Gastrocnemius medialis (tissue), 4 donors: Measurements from ENCODE around the gene STN1. TPM values are rescaled to one million over a fixed set of nuclear protein-coding genes. Genes with fewer than 3 reads are reported as not detected.

Experiments
- ATAC-seq, 2 donors: fragments of 150-250 bp; one replicate each; pipeline ENCODE4 v1.9.1; 2016
- DNase-seq, 2 donors: peaks; one replicate each; pipeline ENCODE4 v3.0.0-alpha.2; 2019
- H3K27ac ChIP-seq, 4 donors: fragments of 200-600 bp; sonication (generic); 1 replicate in 1 of 4; 2 replicates in 3 of 4; pipeline ENCODE4 v1.5.1; 2016 to 2018; ENCODE audit warnings: mild to moderate bottlenecking in 2 of 4, moderate library complexity in 1 of 4
- H3K27me3 ChIP-seq, 3 donors: fragments of 200-600 bp; sonication (generic) in 2 of 3; 1 replicate in 1 of 3; 2 replicates in 2 of 3; pipeline versions ENCODE4 v1.5.1 to v1.6.0; 2016 to 2019; ENCODE audit warnings: mild to moderate bottlenecking in 1 of 3, moderate library complexity in 1 of 3
- H3K36me3 ChIP-seq, 2 donors: fragments of 200-600 bp; sonication (generic) in 1 of 2; one replicate each; pipeline ENCODE4 v1.5.1; 2017 to 2018
- H3K4me1 ChIP-seq, 2 donors: fragments of 200-600 bp; sonication (generic) in 1 of 2; one replicate each; pipeline ENCODE4 v1.5.1; 2016 to 2017; ENCODE audit warnings: mild to moderate bottlenecking in 2 of 2
- H3K4me3 ChIP-seq, 4 donors: fragments of 200-600 bp; sonication (generic) in 3 of 4; 1 replicate in 1 of 4; 2 replicates in 3 of 4; pipeline ENCODE4 v1.5.1; 2016 to 2019; ENCODE audit warnings: mild to moderate bottlenecking in 2 of 4
- H3K9me3 ChIP-seq, 3 donors: fragments of 200-600 bp; sonication (generic) in 2 of 3; 1 replicate in 1 of 3; 2 replicates in 2 of 3; pipeline ENCODE4 v1.5.1; 2016 to 2019
- CTCF ChIP-seq, 5 experiments: fragments of 450-650 bp in 3 of 5; fragments of 200-600 bp in 2 of 5; sonication (generic) in 2 of 5; IDR thresholded peaks in 4 of 5; conservative IDR thresholded peaks in 1 of 5; 1 replicate in 4 of 5; 2 replicates in 1 of 5; pipeline ENCODE4 v1.5.1; 2016 to 2019; ENCODE audit warnings: antibody characterized with exemption in 5 of 5, mild to moderate bottlenecking in 3 of 5, moderate library complexity in 3 of 5
- POLR2A ChIP-seq, 2 donors: fragments of 450-650 bp; IDR thresholded peaks; one replicate each; pipeline ENCODE4 v1.6.1; 2017; ENCODE audit warnings: antibody characterized with exemption in 2 of 2, mild to moderate bottlenecking in 2 of 2, moderate library complexity in 2 of 2
- in situ Hi-C, 4 donors: fragments of 200-750 bp; cut with MboI; loops; one replicate each; pipeline versions ENCODE4 v1.15.0 to v1.8.0; 2017; ENCODE audit warnings: low sequenced_read_pairs in 4 of 4
- intact Hi-C: fragments of 100-400 bp; cut with DNase I; formaldehyde crosslinking; loops from one replicate; pipeline ENCODE4 v1.15.1; 2023; ENCODE audit warnings: low total_unique reads
- total RNA-seq, 4 donors: library from RNA; depleted of rRNA; stranded (reverse); fragments of >200 nt; gene quantifications; one replicate each; pipeline versions ENCODE4 v1.1.0 to v1.2.3, GENCODE V29; 2016

STN1 gene
- total RNA-seq, 4 donors from 2014 or later: 15.1 to 24.7 (median 20.5) TPM

GRCh38 chr10:103923502-103923901 is 5.5 kb upstream of the STN1 start:
- intact Hi-C loops: no loop called here
- no peaks in the 10 kb centered on the region for H3K27me3 ChIP-seq
- no peak for DNase-seq
- no peak for TF ChIP-seq CTCF (IDR thresholded peaks at IDR 0.05 in 4 of 5, conservative IDR thresholded peaks at IDR 0.05 in 1 of 5)
- TF ChIP-seq POLR2A (IDR thresholded peaks at IDR 0.05): no peak
- no peak overlapping the region for H3K4me3 ChIP-seq
- in situ Hi-C loops: loop anchor here in 1 of 4 donors (25.0 kb wide), 1 partner anchor 189 kb away; the partner anchor contains the start of gene SFR1
- H3K9me3 ChIP-seq: no peaks in the 10 kb centered on the region
- peaks cover 5 to 6% of the 10 kb centered on the region in 2 donors for H3K4me1 ChIP-seq
- H3K36me3 ChIP-seq: no peaks in the 10 kb centered on the region
- H3K27ac ChIP-seq: no peak overlapping the region
- no peak for ATAC-seq

- Histone ChIP-seq H3K4me3 (no peak overlapping the region), H3K27me3 (no peaks in the 10 kb centered on the region), H3K36me3 (no peaks in the 10 kb centered on the region), H3K4me1 (peaks cover 6 to 7% of the 10 kb centered on the region in 2 donors), H3K27ac (no peak overlapping the region), H3K9me3 (no peaks in the 10 kb centered on the region)
- no peak for DNase-seq
- ATAC-seq: no peak
- in situ Hi-C loops: loop anchor here in 1 of 4 donors (25.0 kb wide), 1 partner anchor 190 kb away; the partner anchor contains the start of gene SFR1
- intact Hi-C loops: no loop called here
- TF ChIP-seq POLR2A (IDR thresholded peaks at IDR 0.05) (no peak), CTCF (IDR thresholded peaks at IDR 0.05 in 4 of 5, conservative IDR thresholded peaks at IDR 0.05 in 1 of 5) (no peak)
Observed at GRCh38 chr10:103922659-103923058, 4.7 kb upstream of the STN1 start.

- Histone ChIP-seq H3K27me3 (no peaks in the 10 kb centered on the region), H3K4me1 (peaks cover 13 to 14% of the 10 kb centered on the region in 2 donors), H3K4me3 (no peak overlapping the region), H3K27ac (no peak overlapping the region), H3K36me3 (no peaks in the 10 kb centered on the region), H3K9me3 (no peaks in the 10 kb centered on the region)
- TF ChIP-seq CTCF (IDR thresholded peaks at IDR 0.05 in 4 of 5, conservative IDR thresholded peaks at IDR 0.05 in 1 of 5): no peak
- no peak for TF ChIP-seq POLR2A (IDR thresholded peaks at IDR 0.05)
- in situ Hi-C loops: loop anchor here in 1 of 4 donors (25.0 kb wide), 1 partner anchor 191 kb away; the partner anchor contains the start of gene SFR1
- intact Hi-C loops: no loop called here
- no peak for ATAC-seq
- DNase-seq: no peak
Observed at GRCh38 chr10:103921750-103922195, 3.8 kb upstream of the STN1 start.

- Histone ChIP-seq H3K4me3 (no peak overlapping the region), H3K9me3 (no peaks in the 10 kb centered on the region), H3K27ac (no peak overlapping the region), H3K27me3 (no peaks in the 10 kb centered on the region), H3K4me1 (peaks cover 18 to 19% of the 10 kb centered on the region in 2 donors), H3K36me3 (no peaks in the 10 kb centered on the region)
- DNase-seq (no peak), ATAC-seq (no peak)
- intact Hi-C loops: no loop called here
- in situ Hi-C loops: loop anchor here in 1 of 4 donors (25.0 kb wide), 1 partner anchor 191 kb away; the partner anchor contains the start of gene SFR1
- TF ChIP-seq POLR2A (IDR thresholded peaks at IDR 0.05) (no peak), CTCF (IDR thresholded peaks at IDR 0.05 in 4 of 5, conservative IDR thresholded peaks at IDR 0.05 in 1 of 5) (no peak)
Observed at GRCh38 chr10:103921248-103921647, 3.3 kb upstream of the STN1 start.
